Dendritic cell treated with granulocyte-macrophage colony-stimulating factor and Interleukin-4, amounts not matched to agents 40 ng/mL and 50 ng/mL, for 4 days (primary cell): Measurements from ENCODE around the gene ATP2A1.
"Not testable (repeated sequence)": the region's sequence is repeated elsewhere in the genome, so short reads cannot be mapped to it uniquely, and the experiment has no call there.

Experiments
- H3K27ac Mint-ChIP-seq: one replicate; pipeline ENCODE4 v1.8.0; 2022; ENCODE audit warnings: mild to moderate bottlenecking, mixed read lengths
- H3K27me3 Mint-ChIP-seq: one replicate; pipeline ENCODE4 v1.8.0; 2022; ENCODE audit warnings: mild to moderate bottlenecking, mixed read lengths
- H3K36me3 Mint-ChIP-seq: one replicate; pipeline ENCODE4 v1.8.0; 2022; ENCODE audit warnings: low read depth, mixed read lengths
- H3K4me1 Mint-ChIP-seq: one replicate; pipeline ENCODE4 v1.8.0; 2022; ENCODE audit warnings: low read depth, mixed read lengths
- H3K4me3 Mint-ChIP-seq: one replicate; pipeline ENCODE4 v1.8.0; 2022; ENCODE audit warnings: mild to moderate bottlenecking, moderate library complexity, mixed read lengths
- H3K9me3 Mint-ChIP-seq: one replicate; pipeline ENCODE4 v1.8.0; 2022; ENCODE audit warnings: mixed read lengths
- intact Hi-C: fragments of 100-400 bp; cut with micrococcal nuclease; formaldehyde crosslinking; loops from one replicate; pipeline ENCODE4 v1.15.0; 2022

Gene ATP2A1

DNA sequence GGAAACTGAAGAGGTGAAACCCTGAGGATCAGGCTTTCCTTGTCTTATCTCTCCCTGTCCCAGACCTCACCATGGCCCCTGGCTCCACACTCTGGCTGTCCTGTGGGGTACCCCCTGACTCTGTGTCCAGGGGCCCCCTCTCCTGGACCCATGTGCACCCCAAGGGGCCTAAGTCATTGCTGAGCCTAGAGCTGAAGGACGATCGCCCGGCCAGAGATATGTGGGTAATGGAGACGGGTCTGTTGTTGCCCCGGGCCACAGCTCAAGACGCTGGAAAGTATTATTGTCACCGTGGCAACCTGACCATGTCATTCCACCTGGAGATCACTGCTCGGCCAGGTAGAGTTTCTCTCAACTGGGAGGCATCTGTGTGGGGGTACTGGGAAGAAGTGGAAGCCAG is 54.9 kb downstream of the ATP2A1 start:
- Mint-ChIP-seq H3K4me3 (no peak overlapping the region), H3K9me3 (no peaks in the 10 kb centered on the region), H3K36me3 (no peaks in the 10 kb centered on the region), H3K4me1 (peaks cover 33% of the 10 kb centered on the region), H3K27ac (peak overlapping the region; percentile 0), H3K27me3 (peaks cover 2% of the 10 kb centered on the region)
- intact Hi-C loops = no loop called here

DNA sequence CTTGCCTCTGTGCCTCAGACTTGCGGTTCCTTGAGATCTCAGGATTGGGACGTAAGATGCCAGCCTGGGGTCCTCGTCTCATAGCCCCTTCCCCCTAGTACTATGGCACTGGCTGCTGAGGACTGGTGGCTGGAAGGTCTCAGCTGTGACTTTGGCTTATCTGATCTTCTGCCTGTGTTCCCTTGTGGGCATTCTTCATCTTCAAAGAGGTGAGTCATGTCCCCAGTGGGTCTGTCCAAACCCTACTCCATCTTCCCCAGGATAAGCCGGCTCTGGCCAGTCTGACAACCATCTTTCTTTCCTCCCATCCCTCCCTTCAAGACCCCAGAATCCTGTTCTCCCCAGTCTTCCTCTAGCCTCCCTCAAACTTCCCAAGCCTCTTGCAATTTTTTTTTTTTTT is 57.1 kb downstream of the ATP2A1 start:
- Mint-ChIP-seq H3K9me3 (no peaks in the 10 kb centered on the region), H3K36me3 (no peaks in the 10 kb centered on the region), H3K4me1 (peaks cover 31% of the 10 kb centered on the region), H3K4me3 (no peak overlapping the region), H3K27ac (no peak overlapping the region), H3K27me3 (peaks cover 2% of the 10 kb centered on the region)
- intact Hi-C loops = no loop called here

DNA sequence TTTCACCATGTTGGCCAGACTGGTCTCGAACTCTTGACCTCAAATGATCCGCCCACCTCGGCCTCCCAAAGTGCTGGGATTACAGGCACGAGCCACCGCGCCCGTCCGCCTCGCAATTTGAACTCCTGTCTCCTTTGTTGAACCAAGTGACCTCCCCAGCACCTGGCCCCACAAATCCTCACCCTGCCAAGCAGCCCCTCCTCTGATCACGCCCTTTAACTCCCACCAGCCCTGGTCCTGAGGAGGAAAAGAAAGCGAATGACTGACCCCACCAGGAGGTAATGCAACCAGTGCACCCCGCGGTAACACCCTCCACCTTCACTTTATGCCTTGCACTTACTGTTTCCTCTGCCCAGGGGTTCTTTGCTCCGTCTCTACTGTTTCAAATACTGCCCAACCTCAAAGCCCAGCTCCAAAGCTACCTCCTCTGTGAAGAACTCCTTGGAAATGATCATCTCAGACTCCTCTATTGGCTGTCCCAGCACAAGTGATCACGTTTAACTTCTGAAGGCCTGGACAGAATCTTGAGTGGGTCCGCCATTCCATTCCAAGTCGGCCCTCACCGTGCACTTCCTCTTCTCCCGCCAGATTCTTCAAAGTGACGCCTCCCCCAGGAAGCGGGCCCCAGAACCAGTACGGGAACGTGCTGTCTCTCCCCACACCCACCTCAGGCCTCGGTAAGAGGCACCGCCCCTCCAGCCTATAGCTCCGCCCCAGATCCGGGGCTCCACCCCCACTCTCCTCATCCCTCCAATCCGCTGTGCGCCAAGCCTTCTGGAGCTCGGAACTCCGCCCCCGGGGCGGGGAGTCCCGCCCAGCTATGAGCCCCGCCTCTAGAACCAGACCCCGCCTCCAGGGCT is 57.9 kb downstream of the ATP2A1 start:
- Mint-ChIP-seq H3K4me3 (peak overlapping the region; percentile 78), H3K9me3 (no peaks in the 10 kb centered on the region), H3K27ac (peak overlapping the region; percentile 87), H3K4me1 (peaks cover 24% of the 10 kb centered on the region), H3K27me3 (peaks cover 2% of the 10 kb centered on the region), H3K36me3 (no peaks in the 10 kb centered on the region)
- intact Hi-C loops = no loop called here

- peak overlapping the region; percentile 78 for H3K4me3 Mint-ChIP-seq
- peaks cover 2% of the 10 kb centered on the region for H3K27me3 Mint-ChIP-seq
- no peaks in the 10 kb centered on the region for H3K36me3 Mint-ChIP-seq
- peak overlapping the region; percentile 87 for H3K27ac Mint-ChIP-seq
- H3K4me1 Mint-ChIP-seq = peaks cover 24% of the 10 kb centered on the region
- intact Hi-C loops = no loop called here
- H3K9me3 Mint-ChIP-seq = no peaks in the 10 kb centered on the region
These were observed 58.5 kb downstream of the ATP2A1 start for GRCh38 chr16:28936784-28937155.

- peaks cover 24% of the 10 kb centered on the region for H3K4me1 Mint-ChIP-seq
- no peaks in the 10 kb centered on the region for H3K36me3 Mint-ChIP-seq
- H3K4me3 Mint-ChIP-seq = no peak overlapping the region
- no peaks in the 10 kb centered on the region for H3K9me3 Mint-ChIP-seq
- peak overlapping the region; percentile 87 for H3K27ac Mint-ChIP-seq
- intact Hi-C loops = no loop called here
- peaks cover 2% of the 10 kb centered on the region for H3K27me3 Mint-ChIP-seq
These were observed 59.1 kb downstream of the ATP2A1 start for GRCh38 chr16:28937222-28937876.

DNA sequence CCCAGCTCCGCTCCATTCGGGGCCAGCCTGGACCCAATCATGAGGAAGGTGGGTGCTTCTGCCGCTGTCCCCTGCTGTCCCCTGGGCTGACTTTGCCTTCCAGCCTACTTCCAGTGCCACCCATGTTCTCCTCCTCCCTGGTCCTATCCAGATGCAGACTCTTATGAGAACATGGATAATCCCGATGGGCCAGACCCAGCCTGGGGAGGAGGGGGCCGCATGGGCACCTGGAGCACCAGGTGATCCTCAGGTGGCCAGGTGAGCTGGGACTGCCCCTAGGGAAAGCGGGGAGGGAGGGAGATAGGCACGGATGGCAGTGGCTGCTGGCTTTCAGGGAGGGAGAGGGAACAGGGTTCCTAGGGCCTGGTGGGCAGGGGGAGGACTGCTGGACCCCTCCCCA is 60.4 kb downstream of the ATP2A1 start:
- no peak overlapping the region for H3K27ac Mint-ChIP-seq
- H3K4me1 Mint-ChIP-seq = peaks cover 24% of the 10 kb centered on the region
- no peaks in the 10 kb centered on the region for H3K9me3 Mint-ChIP-seq

GRCh38 chr16:28939825-28940224 is 61.5 kb downstream of the ATP2A1 start:
- H3K36me3 Mint-ChIP-seq, H3K9me3 Mint-ChIP-seq, H3K4me3 Mint-ChIP-seq, intact Hi-C loops, H3K27ac Mint-ChIP-seq, H3K27me3 Mint-ChIP-seq: not testable (repeated sequence)
- H3K4me1 Mint-ChIP-seq = peaks cover 19% of the 10 kb centered on the region

More for the DNA sequence above, 60.4 kb downstream of the ATP2A1 start:
- no peak overlapping the region for H3K4me3 Mint-ChIP-seq
- H3K36me3 Mint-ChIP-seq = no peaks in the 10 kb centered on the region
- H3K27me3 Mint-ChIP-seq = peaks cover 2% of the 10 kb centered on the region
- intact Hi-C loops = no loop called here

DNA sequence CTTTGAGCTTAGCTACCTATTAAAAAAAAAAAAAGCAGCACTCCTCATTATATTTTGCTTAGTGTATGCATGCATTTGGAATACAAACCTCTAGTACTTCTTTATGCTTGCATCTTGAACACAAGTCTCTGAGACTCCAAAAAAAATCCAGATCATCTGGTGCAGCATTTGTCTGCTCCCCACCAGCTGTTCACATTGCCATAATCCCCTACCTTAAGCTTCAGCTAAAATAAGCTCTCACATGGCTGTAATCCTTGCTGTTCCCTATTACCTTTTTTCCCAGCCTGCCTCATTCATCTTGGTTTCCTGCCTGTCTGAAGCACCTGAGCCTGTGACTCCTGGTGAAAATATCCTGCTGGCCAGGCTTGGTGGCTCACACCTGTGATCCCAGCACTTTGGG is 65.0 kb downstream of the ATP2A1 start:
- Mint-ChIP-seq H3K36me3 (no peaks in the 10 kb centered on the region), H3K27ac (no peak overlapping the region), H3K4me1 (peaks cover 17% of the 10 kb centered on the region), H3K27me3 (peaks cover 6% of the 10 kb centered on the region), H3K9me3 (no peaks in the 10 kb centered on the region), H3K4me3 (no peak overlapping the region)
- intact Hi-C loops = no loop called here

- Mint-ChIP-seq H3K4me3 (no peak overlapping the region), H3K9me3 (no peaks in the 10 kb centered on the region), H3K4me1 (peaks cover 22% of the 10 kb centered on the region), H3K36me3 (peaks cover 12% of the 10 kb centered on the region), H3K27ac (no peak overlapping the region), H3K27me3 (peaks cover 6% of the 10 kb centered on the region)
- intact Hi-C loops = loop anchor here (5.0 kb wide), 1 partner anchor 74 kb away; no protein-coding TSS in a partner anchor
These were observed 68.4 kb downstream of the ATP2A1 start for GRCh38 chr16:28946681-28947080.

- H3K36me3 Mint-ChIP-seq = peaks cover 50% of the 10 kb centered on the region
- H3K4me1 Mint-ChIP-seq = peaks cover 36% of the 10 kb centered on the region
- H3K27me3 Mint-ChIP-seq = peaks cover 6% of the 10 kb centered on the region
- peak within 1 kb of the TSS; percentile 86 for H3K27ac Mint-ChIP-seq
- intact Hi-C loops = loop anchor here (1.0 to 2.0 kb wide), 4 partner anchors 23 to 128 kb away; partner anchors contain the start of genes ATXN2L, SPNS1 and TUFM
- peak within 1 kb of the TSS; percentile 89 for H3K4me3 Mint-ChIP-seq
- no peaks in the 10 kb centered on the region for H3K9me3 Mint-ChIP-seq
These were observed 72.5 kb downstream of the ATP2A1 start, which contains the start of gene NFATC2IP for GRCh38 chr16:28950648-28951409. NFATC2IP (plus strand) TSS chr16:28950937; CDS start chr16:28951012, 75 bp downstream.

DNA sequence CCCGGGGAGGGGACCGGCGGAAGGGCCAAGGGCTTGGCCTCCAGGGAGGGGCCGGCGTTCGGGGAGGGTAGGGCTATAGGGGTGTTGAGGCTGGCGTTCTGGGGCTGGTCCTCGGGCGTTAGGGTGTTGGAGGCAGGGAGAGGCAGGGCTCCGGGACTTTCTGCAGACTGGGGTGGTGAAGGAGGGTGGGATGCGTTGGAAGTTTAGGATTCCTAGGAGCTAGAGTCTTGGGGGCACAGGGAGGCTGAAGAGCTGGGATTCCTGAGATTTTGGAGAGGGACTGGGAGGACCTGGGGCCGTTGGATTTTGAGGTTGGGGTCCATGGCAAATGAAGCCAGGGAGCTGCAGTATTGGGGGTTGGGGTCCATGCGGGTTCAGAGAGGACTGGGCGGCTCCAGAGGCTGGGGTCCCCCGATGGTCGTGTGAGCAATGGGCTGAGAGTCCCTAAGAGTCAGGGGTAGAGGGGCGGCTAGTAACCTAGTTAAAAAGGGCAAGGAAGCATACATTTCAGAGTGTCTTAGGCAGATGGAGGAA is 73.2 kb downstream of the ATP2A1 start:
- H3K36me3 Mint-ChIP-seq = peaks cover 57% of the 10 kb centered on the region
- peaks cover 33% of the 10 kb centered on the region for H3K4me1 Mint-ChIP-seq
- H3K4me3 Mint-ChIP-seq = peak overlapping the region; percentile 89
- intact Hi-C loops = loop anchor here (2.0 kb wide), 1 partner anchor 129 kb away; the partner anchor contains the start of gene ATXN2L
- H3K9me3 Mint-ChIP-seq = no peaks in the 10 kb centered on the region
- H3K27me3 Mint-ChIP-seq = peaks cover 5% of the 10 kb centered on the region
- H3K27ac Mint-ChIP-seq = peak overlapping the region; percentile 86
